ENCODE measurements around the gene GCNA. TPM values are rescaled to one million over a fixed set of nuclear protein-coding genes. Genes with fewer than 3 reads are reported as not detected.
"Not testable (repeated sequence)": the region's sequence is repeated elsewhere in the genome, so short reads cannot be mapped to it uniquely, and the experiment has no call there.

GCNA gene
- total RNA-seq, 1 experiment from 2014 or later, result 3.0 TPM

- Histone ChIP-seq H3K27ac (ENCODE audit: low read depth, low read length, poor library complexity, severe bottlenecking) (no peak overlapping the region), H3K4me3 (ENCODE audit: low read depth, low read length, poor library complexity, severe bottlenecking) (no peak overlapping the region), H3K36me3 (ENCODE audit: insufficient read depth, low read length, poor library complexity, severe bottlenecking) (no peaks in the 10 kb centered on the region), H3K9me3 (ENCODE audit: low read depth, low read length, poor library complexity, severe bottlenecking) (no peaks in the 10 kb centered on the region), H3K27me3 (replicated peaks; ENCODE audit: insufficient read depth, low read depth, low read length, poor library complexity) (no peaks in the 10 kb centered on the region), H3K4me1 (ENCODE audit: insufficient read depth, low read length, poor library complexity, severe bottlenecking) (no peaks in the 10 kb centered on the region)
- DNase-seq (ENCODE audit: low spot score), result no peak
- no TSS peak for BruUV-seq (replicated peaks)
- ChIA-PET POLR2A (ENCODE audit: low non-redundant PET) (no interaction called here), CTCF (no interaction called here)
- TF ChIP-seq CTCF (conservative IDR thresholded peaks at IDR 0.05; ENCODE audit: low read depth, low read length) (no peak), EZH2 (IDR thresholded peaks at IDR 0.05; ENCODE audit: borderline replicate concordance, low read depth, low read length, poor library complexity, severe bottlenecking) (no peak)
- intact Hi-C loops (cut with micrococcal nuclease; ENCODE audit: unreplicated experiment), result no loop called here
These were observed 83.7 kb downstream of the GCNA start for GRCh38 chrX:71661919-71662318.

DNA sequence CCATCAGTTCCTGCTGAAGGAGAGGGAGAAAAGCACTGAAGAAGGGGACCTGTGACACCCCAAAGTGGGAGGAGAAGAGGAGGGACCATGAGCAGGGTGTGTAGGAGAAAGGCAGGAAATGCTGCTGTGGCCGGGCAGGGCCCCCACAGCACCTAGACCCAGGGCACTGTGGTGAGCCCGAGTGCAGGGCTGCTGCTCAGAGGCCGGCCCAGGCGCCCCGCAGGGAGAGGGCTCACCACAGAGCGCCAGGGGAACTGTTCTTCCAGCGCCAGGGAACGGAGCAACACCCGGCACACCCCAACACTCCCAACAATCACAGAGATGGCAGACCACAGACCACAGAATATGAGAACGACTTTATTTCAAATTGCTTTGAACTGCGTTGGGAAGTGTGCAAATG lies 84.4 kb downstream of the GCNA start:
- POLR2A ChIA-PET (ENCODE audit: low non-redundant PET); H3K36me3 ChIP-seq (ENCODE audit: insufficient read depth, low read length, poor library complexity, severe bottlenecking); H3K4me1 ChIP-seq (ENCODE audit: insufficient read depth, low read length, poor library complexity, severe bottlenecking); intact Hi-C loops (cut with micrococcal nuclease; ENCODE audit: unreplicated experiment); H3K9me3 ChIP-seq (ENCODE audit: low read depth, low read length, poor library complexity, severe bottlenecking); H3K27me3 ChIP-seq (replicated peaks; ENCODE audit: insufficient read depth, low read depth, low read length, poor library complexity); DNase-seq (ENCODE audit: low spot score); BruUV-seq (replicated peaks); H3K4me3 ChIP-seq (ENCODE audit: low read depth, low read length, poor library complexity, severe bottlenecking); CTCF ChIA-PET; H3K27ac ChIP-seq (ENCODE audit: low read depth, low read length, poor library complexity, severe bottlenecking): not testable (repeated sequence)

Other genes with a start within 250 kb of the GCNA start
- gene TAF1, start 212.1 kb upstream of the GCNA start, total RNA-seq (2021), result 30.3 and 38.5 TPM in 2 replicates
- 130 and 150 TPM in 2 replicates for gene OGT, start 45.3 kb upstream of the GCNA start, total RNA-seq (2021)
- not detected in 2 replicates for gene CXCR3, start 40.1 kb downstream of the GCNA start, total RNA-seq (2021)
- gene CXorf49, start 139.8 kb downstream of the GCNA start, total RNA-seq (2021), result not detected in 2 replicates
- not detected in 2 replicates for gene CXorf49B, start 184.9 kb downstream of the GCNA start, total RNA-seq (2021)

Data from A673 (cell line).